ENCODE results near the gene EPHB3. TPM values are rescaled to one million over a fixed set of nuclear protein-coding genes. Genes with fewer than 3 reads are reported as not detected.

The EPHB3 gene
- total and polyA plus RNA-seq, 4 donors, result 0.14 to 1.8 (median 0.67) TPM

DNA sequence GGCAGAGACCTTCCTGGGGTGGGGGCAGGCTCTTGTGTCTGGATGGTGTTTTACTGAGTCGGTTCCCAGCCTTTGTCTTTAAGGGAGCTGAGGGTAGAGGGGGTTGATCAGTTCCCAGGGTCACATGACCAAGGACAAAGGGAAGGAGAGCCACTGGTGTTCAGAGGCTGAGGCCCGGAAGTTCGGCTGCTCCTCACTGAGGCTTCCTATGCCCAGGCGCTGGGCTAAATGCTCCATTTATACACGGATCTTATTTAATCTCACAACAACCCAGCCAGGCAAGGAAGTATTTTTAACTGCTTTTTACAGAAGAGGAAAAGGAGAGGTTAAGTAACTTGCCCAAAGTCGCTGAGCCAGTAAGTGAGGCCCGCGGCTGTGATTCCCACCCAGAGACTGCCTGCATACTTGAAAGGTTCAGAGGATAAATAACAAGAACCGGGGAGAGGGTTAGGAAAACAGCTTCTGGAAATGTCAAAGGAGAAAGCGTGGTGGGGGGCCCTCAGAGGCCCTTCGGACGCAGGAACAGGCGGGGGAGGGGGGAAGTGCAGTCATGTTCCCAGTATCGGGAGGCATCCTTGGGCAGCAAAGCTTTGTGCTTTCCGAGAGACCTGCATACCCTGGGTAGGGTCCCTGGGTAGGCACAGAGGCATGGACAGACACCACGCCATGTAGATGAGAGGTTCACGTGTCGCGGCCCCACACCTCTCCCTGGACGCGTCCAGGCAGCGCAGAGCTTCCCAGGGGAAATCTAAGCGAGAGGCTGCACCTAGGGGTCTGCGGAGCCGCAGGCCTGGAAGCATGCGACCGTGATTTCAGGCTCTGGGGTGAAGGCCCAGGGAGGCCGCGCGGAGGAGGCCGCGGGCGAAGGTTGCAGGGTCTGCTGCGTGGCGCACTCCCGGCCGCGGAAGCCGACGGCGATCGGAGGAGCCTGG lies 21.3 kb downstream of the EPHB3 start:
- Histone ChIP-seq H3K27ac (ENCODE audit: low read depth in 1 of 2, low read length in 2 of 2) (no peak overlapping the region), H3K4me3 (ENCODE audit: low read depth in 1 of 3, low read length in 3 of 3) (peak overlapping the region in 2 of 3 donors; percentile 24 to 46), H3K4me1 (ENCODE audit: control insufficient read depth in 4 of 4, insufficient read depth in 4 of 4, low read length in 3 of 4) (peaks cover 17 to 35% (median 29%) of the 10 kb centered on the region in 4 donors), H3K36me3 (ENCODE audit: control insufficient read depth in 4 of 4, insufficient read depth in 3 of 4, low read depth in 1 of 4, low read length in 3 of 4) (no peaks in the 10 kb centered on the region), H3K9ac (ENCODE audit: low read depth in 1 of 2, low read length in 2 of 2) (no peak overlapping the region), H3K9me3 (ENCODE audit: control insufficient read depth in 4 of 4, low read length in 3 of 4) (no peaks in the 10 kb centered on the region), H3K27me3 (ENCODE audit: control insufficient read depth in 4 of 4, insufficient read depth in 4 of 4, low read length in 3 of 4) (no peaks in the 10 kb centered on the region)
- no peak for TF ChIP-seq YY1 (IDR thresholded peaks at IDR 0.05)
- no peak for DNase-seq (ENCODE audit: low spot score)
- WGBS, result 49% methylated on average over 42 of the region's 42 CpGs

GRCh38 chr3:184583578-184584451 lies 22.2 kb downstream of the EPHB3 start:
- no peaks in the 10 kb centered on the region for H3K27me3 ChIP-seq (ENCODE audit: control insufficient read depth in 4 of 4, insufficient read depth in 4 of 4, low read length in 3 of 4)
- H3K27ac ChIP-seq (ENCODE audit: low read depth in 1 of 2, low read length in 2 of 2), result no peak overlapping the region
- peaks cover 17 to 35% (median 29%) of the 10 kb centered on the region in 4 donors for H3K4me1 ChIP-seq (ENCODE audit: control insufficient read depth in 4 of 4, insufficient read depth in 4 of 4, low read length in 3 of 4)
- WGBS, result 21% methylated on average over 80 of the region's 80 CpGs
- TF ChIP-seq, protein P1, sequence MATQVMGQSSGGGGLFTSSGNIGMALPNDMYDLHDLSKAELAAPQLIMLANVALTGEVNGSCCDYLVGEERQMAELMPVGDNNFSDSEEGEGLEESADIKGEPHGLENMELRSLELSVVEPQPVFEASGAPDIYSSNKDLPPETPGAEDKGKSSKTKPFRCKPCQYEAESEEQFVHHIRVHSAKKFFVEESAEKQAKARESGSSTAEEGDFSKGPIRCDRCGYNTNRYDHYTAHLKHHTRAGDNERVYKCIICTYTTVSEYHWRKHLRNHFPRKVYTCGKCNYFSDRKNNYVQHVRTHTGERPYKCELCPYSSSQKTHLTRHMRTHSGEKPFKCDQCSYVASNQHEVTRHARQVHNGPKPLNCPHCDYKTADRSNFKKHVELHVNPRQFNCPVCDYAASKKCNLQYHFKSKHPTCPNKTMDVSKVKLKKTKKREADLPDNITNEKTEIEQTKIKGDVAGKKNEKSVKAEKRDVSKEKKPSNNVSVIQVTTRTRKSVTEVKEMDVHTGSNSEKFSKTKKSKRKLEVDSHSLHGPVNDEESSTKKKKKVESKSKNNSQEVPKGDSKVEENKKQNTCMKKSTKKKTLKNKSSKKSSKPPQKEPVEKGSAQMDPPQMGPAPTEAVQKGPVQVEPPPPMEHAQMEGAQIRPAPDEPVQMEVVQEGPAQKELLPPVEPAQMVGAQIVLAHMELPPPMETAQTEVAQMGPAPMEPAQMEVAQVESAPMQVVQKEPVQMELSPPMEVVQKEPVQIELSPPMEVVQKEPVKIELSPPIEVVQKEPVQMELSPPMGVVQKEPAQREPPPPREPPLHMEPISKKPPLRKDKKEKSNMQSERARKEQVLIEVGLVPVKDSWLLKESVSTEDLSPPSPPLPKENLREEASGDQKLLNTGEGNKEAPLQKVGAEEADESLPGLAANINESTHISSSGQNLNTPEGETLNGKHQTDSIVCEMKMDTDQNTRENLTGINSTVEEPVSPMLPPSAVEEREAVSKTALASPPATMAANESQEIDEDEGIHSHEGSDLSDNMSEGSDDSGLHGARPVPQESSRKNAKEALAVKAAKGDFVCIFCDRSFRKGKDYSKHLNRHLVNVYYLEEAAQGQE (IDR thresholded peaks at IDR 0.05), result no peak
- no peak for TF ChIP-seq HNF4G (IDR thresholded peaks at IDR 0.05)
- no peak for TF ChIP-seq RXRA (IDR thresholded peaks at IDR 0.05)
- TF ChIP-seq SP1 (IDR thresholded peaks at IDR 0.05), result no peak
- TF ChIP-seq JUND (IDR thresholded peaks at IDR 0.05), result no peak
- no peak for TF ChIP-seq ATF3 (IDR thresholded peaks at IDR 0.05)
- TF ChIP-seq, protein P2, sequence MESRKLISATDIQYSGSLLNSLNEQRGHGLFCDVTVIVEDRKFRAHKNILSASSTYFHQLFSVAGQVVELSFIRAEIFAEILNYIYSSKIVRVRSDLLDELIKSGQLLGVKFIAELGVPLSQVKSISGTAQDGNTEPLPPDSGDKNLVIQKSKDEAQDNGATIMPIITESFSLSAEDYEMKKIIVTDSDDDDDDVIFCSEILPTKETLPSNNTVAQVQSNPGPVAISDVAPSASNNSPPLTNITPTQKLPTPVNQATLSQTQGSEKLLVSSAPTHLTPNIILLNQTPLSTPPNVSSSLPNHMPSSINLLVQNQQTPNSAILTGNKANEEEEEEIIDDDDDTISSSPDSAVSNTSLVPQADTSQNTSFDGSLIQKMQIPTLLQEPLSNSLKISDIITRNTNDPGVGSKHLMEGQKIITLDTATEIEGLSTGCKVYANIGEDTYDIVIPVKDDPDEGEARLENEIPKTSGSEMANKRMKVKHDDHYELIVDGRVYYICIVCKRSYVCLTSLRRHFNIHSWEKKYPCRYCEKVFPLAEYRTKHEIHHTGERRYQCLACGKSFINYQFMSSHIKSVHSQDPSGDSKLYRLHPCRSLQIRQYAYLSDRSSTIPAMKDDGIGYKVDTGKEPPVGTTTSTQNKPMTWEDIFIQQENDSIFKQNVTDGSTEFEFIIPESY (IDR thresholded peaks at IDR 0.05), result no peak
- TF ChIP-seq FOXA1 (IDR thresholded peaks at IDR 0.05), result no peak
- TF ChIP-seq GABPA (IDR thresholded peaks at IDR 0.05 in 1 of 2, conservative IDR thresholded peaks at IDR 0.05 in 1 of 2), result no peak
- TF ChIP-seq TAF1 (conservative IDR thresholded peaks at IDR 0.05), result no peak
- no peak for TF ChIP-seq HNF4A (conservative IDR thresholded peaks at IDR 0.05)
- H3K9me3 ChIP-seq (ENCODE audit: control insufficient read depth in 4 of 4, low read length in 3 of 4), result no peaks in the 10 kb centered on the region
- H3K36me3 ChIP-seq (ENCODE audit: control insufficient read depth in 4 of 4, insufficient read depth in 3 of 4, low read depth in 1 of 4, low read length in 3 of 4), result no peaks in the 10 kb centered on the region
- H3K9ac ChIP-seq (ENCODE audit: low read depth in 1 of 2, low read length in 2 of 2), result no peak overlapping the region
- no peak for DNase-seq (ENCODE audit: low spot score)
- H3K4me3 ChIP-seq (ENCODE audit: low read depth in 1 of 3, low read length in 3 of 3), result peak overlapping the region in 2 of 3 donors; percentile 24 to 46
